Measurements from ENCODE around the gene LRP5. TPM values are rescaled to one million over a fixed set of nuclear protein-coding genes. Genes with fewer than 3 reads are reported as not detected.
A peak's percentile ranks its signal among the peaks of the same experiment; 100 is the strongest.

LRP5 gene
- total RNA-seq, 3 donors from 2014 or later = 7.7 to 8.5 (median 7.9) TPM

GRCh38 chr11:68311160-68312116, 953 bp upstream of the LRP5 start:
- Mint-ChIP-seq H3K36me3 (ENCODE audit: insufficient read depth) (no peaks in the 10 kb centered on the region), H3K4me1 (ENCODE audit: low read depth) (peaks cover 12% of the 10 kb centered on the region)
- no peak for DNase-seq

GRCh38 chr11:68312780-68313573, 586 bp downstream of the LRP5 start:
- no peaks in the 10 kb centered on the region for H3K9me3 Mint-ChIP-seq
- ATAC-seq = peak; percentile 60 to 62
- no peaks in the 10 kb centered on the region for H3K36me3 Mint-ChIP-seq (ENCODE audit: insufficient read depth)
- no peak for DNase-seq
- peak overlapping the region; percentile 80 for H3K4me3 Mint-ChIP-seq
- H3K27me3 Mint-ChIP-seq (ENCODE audit: low read depth) = peaks cover 10% of the 10 kb centered on the region
- peaks cover 12% of the 10 kb centered on the region for H3K4me1 Mint-ChIP-seq (ENCODE audit: low read depth)

More at GRCh38 chr11:68311160-68312116, 953 bp upstream of the LRP5 start:
- Mint-ChIP-seq H3K9me3 (no peaks in the 10 kb centered on the region), H3K27me3 (ENCODE audit: low read depth) (peaks cover 8% of the 10 kb centered on the region), H3K4me3 (peak overlapping the region; percentile 65)
- no peak for ATAC-seq

- Mint-ChIP-seq H3K27me3 (ENCODE audit: low read depth) (peaks cover 10% of the 10 kb centered on the region), H3K9me3 (no peaks in the 10 kb centered on the region), H3K36me3 (ENCODE audit: insufficient read depth) (no peaks in the 10 kb centered on the region), H3K4me3 (peak overlapping the region; percentile 80), H3K4me1 (ENCODE audit: low read depth) (peaks cover 12% of the 10 kb centered on the region)
- no peak for ATAC-seq
- DNase-seq = no peak
These were observed 1.3 kb downstream of the LRP5 start for GRCh38 chr11:68313574-68314202.

GRCh38 chr11:68314203-68315170, 2.1 kb downstream of the LRP5 start:
- ATAC-seq = no peak
- peaks cover 10% of the 10 kb centered on the region for H3K27me3 Mint-ChIP-seq (ENCODE audit: low read depth)
- no peak for DNase-seq
- H3K4me1 Mint-ChIP-seq (ENCODE audit: low read depth) = peaks cover 12% of the 10 kb centered on the region
- H3K9me3 Mint-ChIP-seq = no peaks in the 10 kb centered on the region
- peak overlapping the region; percentile 80 for H3K4me3 Mint-ChIP-seq
- H3K36me3 Mint-ChIP-seq (ENCODE audit: insufficient read depth) = no peaks in the 10 kb centered on the region

GRCh38 chr11:68315171-68315920, 3.0 kb downstream of the LRP5 start:
- peaks cover 10% of the 10 kb centered on the region for H3K27me3 Mint-ChIP-seq (ENCODE audit: low read depth)
- no peaks in the 10 kb centered on the region for H3K36me3 Mint-ChIP-seq (ENCODE audit: insufficient read depth)
- no peak for ATAC-seq
- H3K4me3 Mint-ChIP-seq = no peak overlapping the region
- H3K4me1 Mint-ChIP-seq (ENCODE audit: low read depth) = peaks cover 12% of the 10 kb centered on the region
- DNase-seq = no peak
- H3K9me3 Mint-ChIP-seq = no peaks in the 10 kb centered on the region

GRCh38 chr11:68317147-68317785, 4.9 kb downstream of the LRP5 start:
- no peaks in the 10 kb centered on the region for H3K9me3 Mint-ChIP-seq
- ATAC-seq = no peak
- H3K4me3 Mint-ChIP-seq = no peak overlapping the region
- H3K27me3 Mint-ChIP-seq (ENCODE audit: low read depth) = peaks cover 12% of the 10 kb centered on the region
- no peak for DNase-seq
- H3K36me3 Mint-ChIP-seq (ENCODE audit: insufficient read depth) = no peaks in the 10 kb centered on the region
- H3K4me1 Mint-ChIP-seq (ENCODE audit: low read depth) = peaks cover 11% of the 10 kb centered on the region

GRCh38 chr11:68321293-68322051, 9.1 kb downstream of the LRP5 start:
- DNase-seq = no peak
- no peak overlapping the region for H3K4me3 Mint-ChIP-seq
- H3K9me3 Mint-ChIP-seq = no peaks in the 10 kb centered on the region
- ATAC-seq = no peak
- H3K27me3 Mint-ChIP-seq (ENCODE audit: low read depth) = peaks cover 5% of the 10 kb centered on the region
- H3K4me1 Mint-ChIP-seq (ENCODE audit: low read depth) = no peaks in the 10 kb centered on the region
- H3K36me3 Mint-ChIP-seq (ENCODE audit: insufficient read depth) = no peaks in the 10 kb centered on the region

- no peaks in the 10 kb centered on the region for H3K36me3 Mint-ChIP-seq (ENCODE audit: insufficient read depth)
- ATAC-seq = no peak
- H3K4me1 Mint-ChIP-seq (ENCODE audit: low read depth) = no peaks in the 10 kb centered on the region
- DNase-seq = no peak
- no peak overlapping the region for H3K4me3 Mint-ChIP-seq
- H3K9me3 Mint-ChIP-seq = no peaks in the 10 kb centered on the region
- peaks cover 3% of the 10 kb centered on the region for H3K27me3 Mint-ChIP-seq (ENCODE audit: low read depth)
These were observed 9.7 kb downstream of the LRP5 start for GRCh38 chr11:68322052-68322430.

- no peak for DNase-seq
- Mint-ChIP-seq H3K36me3 (ENCODE audit: insufficient read depth) (no peaks in the 10 kb centered on the region), H3K27me3 (ENCODE audit: low read depth) (peaks cover 3% of the 10 kb centered on the region), H3K4me1 (ENCODE audit: low read depth) (peaks cover 18% of the 10 kb centered on the region), H3K4me3 (no peak overlapping the region), H3K9me3 (no peaks in the 10 kb centered on the region)
- no peak for ATAC-seq
These were observed 11.8 kb downstream of the LRP5 start for GRCh38 chr11:68324241-68324640.

- no peaks in the 10 kb centered on the region for H3K9me3 Mint-ChIP-seq
- peaks cover 3% of the 10 kb centered on the region for H3K27me3 Mint-ChIP-seq (ENCODE audit: low read depth)
- no peak for DNase-seq
- peaks cover 22% of the 10 kb centered on the region for H3K4me1 Mint-ChIP-seq (ENCODE audit: low read depth)
- no peak overlapping the region for H3K4me3 Mint-ChIP-seq
- no peak for ATAC-seq
- no peaks in the 10 kb centered on the region for H3K36me3 Mint-ChIP-seq (ENCODE audit: insufficient read depth)
These were observed 12.3 kb downstream of the LRP5 start for GRCh38 chr11:68324695-68325094.

- Mint-ChIP-seq H3K9me3 (no peaks in the 10 kb centered on the region), H3K4me3 (no peak overlapping the region), H3K36me3 (ENCODE audit: insufficient read depth) (no peaks in the 10 kb centered on the region), H3K4me1 (ENCODE audit: low read depth) (peaks cover 28% of the 10 kb centered on the region), H3K27me3 (ENCODE audit: low read depth) (peaks cover 3% of the 10 kb centered on the region)
- DNase-seq (no peak), ATAC-seq (no peak)
These were observed 13.0 kb downstream of the LRP5 start for GRCh38 chr11:68325183-68325906.

GRCh38 chr11:68325907-68326220, 13.5 kb downstream of the LRP5 start:
- peaks cover 3% of the 10 kb centered on the region for H3K27me3 Mint-ChIP-seq (ENCODE audit: low read depth)
- ATAC-seq (no peak), DNase-seq (no peak)
- H3K36me3 Mint-ChIP-seq (ENCODE audit: insufficient read depth) = no peaks in the 10 kb centered on the region
- no peak overlapping the region for H3K4me3 Mint-ChIP-seq
- no peaks in the 10 kb centered on the region for H3K9me3 Mint-ChIP-seq
- peaks cover 34% of the 10 kb centered on the region for H3K4me1 Mint-ChIP-seq (ENCODE audit: low read depth)
